GM23338 (cell line): Measurements from ENCODE around the gene CAPN14. TPM values are rescaled to one million over a fixed set of nuclear protein-coding genes. Genes with fewer than 3 reads are reported as not detected.

ENCODE experiments used
- ATAC-seq: fragments of 200-7000 bp; cut with Tn5 transposase; 3 replicates; pipeline ENCODE4 v1.9.1; 2020
- DNase-seq: peaks from one replicate; pipeline ENCODE4 v3.0.0-alpha.2; 2015; ENCODE audit warnings: low spot score
- H2AFZ ChIP-seq: fragments of 200-600 bp; sonication (generic); 2 replicates; pipeline ENCODE4 v1.8.0; 2016; ENCODE audit warnings: antibody characterized with exemption, mild to moderate bottlenecking, moderate library complexity
- H3F3A ChIP-seq: fragments of 200-600 bp; sonication (generic); replicated peaks from 2 replicates; pipeline ENCODE4 v1.8.0; 2017; ENCODE audit warnings: antibody characterized with exemption, mixed run types, low read depth
- H3K27ac ChIP-seq: fragments of 200-600 bp; sonication (generic); 2 replicates; pipeline ENCODE4 v1.6.1; 2016; ENCODE audit warnings: low read depth
- H3K27me3 ChIP-seq: fragments of 200-600 bp; sonication (generic); 2 replicates; pipeline ENCODE4 v1.8.0; 2016; ENCODE audit warnings: mild to moderate bottlenecking, mixed run types, moderate library complexity; ENCODE audit not compliant: insufficient read depth
- H3K36me3 ChIP-seq: fragments of 200-600 bp; sonication (generic); 2 replicates; pipeline ENCODE4 v1.8.0; 2016; ENCODE audit warnings: mild to moderate bottlenecking; ENCODE audit not compliant: insufficient read depth
- H3K4me1 ChIP-seq: fragments of 200-600 bp; sonication (generic); 2 replicates; pipeline ENCODE4 v1.8.0; 2016; ENCODE audit warnings: mild to moderate bottlenecking, moderate library complexity; ENCODE audit not compliant: insufficient read depth
- H3K4me2 ChIP-seq: fragments of 200-600 bp; sonication (generic); 2 replicates; pipeline ENCODE4 v1.7.1; 2017; ENCODE audit warnings: mixed run types
- H3K4me3 ChIP-seq: fragments of 200-600 bp; sonication (generic); 2 replicates; pipeline ENCODE4 v1.6.1; 2016; ENCODE audit warnings: mixed run types
- H3K79me2 ChIP-seq: fragments of 200-600 bp; sonication (generic); replicated peaks from 2 replicates; pipeline ENCODE4 v1.8.0; 2017; ENCODE audit warnings: mild to moderate bottlenecking; ENCODE audit not compliant: insufficient read depth
- H3K9me2 ChIP-seq: fragments of 200-600 bp; sonication (generic); 2 replicates; pipeline ENCODE4 v1.8.0; 2017; ENCODE audit not compliant: insufficient read depth
- H4K20me1 ChIP-seq: fragments of 200-600 bp; sonication (generic); replicated peaks from 2 replicates; pipeline ENCODE4 v1.8.0; 2017; ENCODE audit warnings: mild to moderate bottlenecking; ENCODE audit not compliant: insufficient read depth
- H3K27ac Mint-ChIP-seq: 2 replicates; pipeline ENCODE4 v1.8.0; 2020; ENCODE audit warnings: inconsistent platforms, mild to moderate bottlenecking, moderate library complexity, mixed read lengths
- H3K27me3 Mint-ChIP-seq: 3 replicates; pipeline ENCODE4 v1.8.0; 2022; ENCODE audit warnings: low read depth, mild to moderate bottlenecking, moderate library complexity, mixed read lengths, inconsistent platforms; ENCODE audit not compliant: insufficient read depth, poor library complexity
- H3K36me3 Mint-ChIP-seq: 3 replicates; pipeline ENCODE4 v1.8.0; 2021; ENCODE audit warnings: low read depth, mild to moderate bottlenecking, inconsistent platforms, moderate library complexity, mixed read lengths
- H3K4me1 Mint-ChIP-seq: 3 replicates; pipeline ENCODE4 v1.8.0; 2020; ENCODE audit warnings: mild to moderate bottlenecking, inconsistent platforms, mixed read lengths
- H3K4me3 Mint-ChIP-seq: 3 replicates; pipeline ENCODE4 v1.8.0; 2021; ENCODE audit warnings: moderate library complexity, mild to moderate bottlenecking, inconsistent platforms, mixed read lengths
- H3K9me3 Mint-ChIP-seq: 3 replicates; pipeline ENCODE4 v1.8.0; 2020; ENCODE audit warnings: moderate library complexity, mild to moderate bottlenecking, inconsistent platforms, mixed read lengths
- CREB1 ChIP-seq: fragments of 250-450 bp; sonication (Bioruptor Pico); IDR thresholded peaks from 2 replicates; pipeline ENCODE4 v1.5.0; 2020; ENCODE audit warnings: low read depth, mild to moderate bottlenecking, moderate library complexity
- EZH2phosphoT487 ChIP-seq: fragments of 200-600 bp; sonication (generic); IDR thresholded peaks from one replicate; pipeline ENCODE4 v1.8.1; 2018; ENCODE audit warnings: antibody characterized with exemption; ENCODE audit not compliant: unreplicated experiment
- NANOG ChIP-seq: IDR thresholded peaks from 2 replicates; pipeline ENCODE4 v1.6.1; 2016; ENCODE audit warnings: antibody characterized with exemption, borderline replicate concordance
- POLR2AphosphoS5 ChIP-seq: IDR thresholded peaks from 2 replicates; pipeline ENCODE4 v1.6.1; 2016; ENCODE audit warnings: antibody characterized with exemption, low read depth
- ZNF331 ChIP-seq: fragments of 250-450 bp; sonication (Bioruptor Pico); IDR thresholded peaks from 2 replicates; pipeline ENCODE4 v1.5.0; 2020; ENCODE audit warnings: low read depth, mild to moderate bottlenecking, moderate library complexity
- polyA plus RNA-seq: library from polyadenylated mRNA; unstranded; fragments of >200 nt; fragmentation: Nextera tagmentation; extraction: Ambion mirVana; gene quantifications from 2 replicates; pipeline ENCODE4 v1.2.1, GENCODE V29; 2016
- small RNA-seq: library from RNA; depleted of rRNA; stranded (forward); fragments of <200 nt; gene quantifications from one replicate; pipeline ENCODE3, GENCODE V24; 2014; ENCODE audit warnings: low replicate concordance
- total RNA-seq: library from RNA; depleted of rRNA; stranded (reverse); fragments of >200 nt; shearing (Covaris generic); gene quantifications from 2 replicates; pipeline ENCODE4 v1.2.3, GENCODE V29; 2014; rRNA removed
- TF ChIP-seq, protein P1 (sequence below): IDR thresholded peaks from 2 replicates; pipeline ENCODE4 v1.6.1; 2016; ENCODE audit warnings: antibody characterized with exemption

The CAPN14 gene
- total and polyA plus RNA-seq, 2 experiments from 2014 or later = 0.15 TPM; not detected in 1

GRCh38 chr2:31125918-31126695, 91.2 kb downstream of the CAPN14 start (continued):
- TF ChIP-seq, protein P1, sequence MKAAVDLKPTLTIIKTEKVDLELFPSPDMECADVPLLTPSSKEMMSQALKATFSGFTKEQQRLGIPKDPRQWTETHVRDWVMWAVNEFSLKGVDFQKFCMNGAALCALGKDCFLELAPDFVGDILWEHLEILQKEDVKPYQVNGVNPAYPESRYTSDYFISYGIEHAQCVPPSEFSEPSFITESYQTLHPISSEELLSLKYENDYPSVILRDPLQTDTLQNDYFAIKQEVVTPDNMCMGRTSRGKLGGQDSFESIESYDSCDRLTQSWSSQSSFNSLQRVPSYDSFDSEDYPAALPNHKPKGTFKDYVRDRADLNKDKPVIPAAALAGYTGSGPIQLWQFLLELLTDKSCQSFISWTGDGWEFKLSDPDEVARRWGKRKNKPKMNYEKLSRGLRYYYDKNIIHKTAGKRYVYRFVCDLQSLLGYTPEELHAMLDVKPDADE = no peak
- TF ChIP-seq CREB1 (CRISPR knock-in tag) (no peak), NANOG (no peak), POLR2AphosphoS5 (no peak), EZH2phosphoT487 (no peak)

- no peak overlapping the region for H3K4me3 ChIP-seq
- no peak for DNase-seq
- no peak overlapping the region for H2AFZ ChIP-seq
- no peaks in the 10 kb centered on the region for H3K36me3 ChIP-seq
- no peaks in the 10 kb centered on the region for H3K27me3 ChIP-seq
- H3K4me2 ChIP-seq = no peak overlapping the region
- no peak overlapping the region for H3K27ac ChIP-seq
- H3K9me3 Mint-ChIP-seq = no peaks in the 10 kb centered on the region
- H3F3A ChIP-seq = no peaks in the 10 kb centered on the region
- no peak for TF ChIP-seq ZNF331
- H3K9me2 ChIP-seq = no peaks in the 10 kb centered on the region
- H4K20me1 ChIP-seq = no peaks in the 10 kb centered on the region; the same call in 1 of the 2 replicates
- H3K4me1 ChIP-seq = peaks cover 9% of the 10 kb centered on the region
- H3K79me2 ChIP-seq = no peaks in the 10 kb centered on the region
- no peak overlapping the region; the same call in 1 of the 2 replicates for H3K27ac Mint-ChIP-seq
- peaks cover 18% of the 10 kb centered on the region for H3K4me1 Mint-ChIP-seq
- H3K4me3 Mint-ChIP-seq = no peak overlapping the region
- ATAC-seq = no peak
- H3K36me3 Mint-ChIP-seq = no peaks in the 10 kb centered on the region
- no peaks in the 10 kb centered on the region for H3K27me3 Mint-ChIP-seq
Measured at GRCh38 chr2:31124904-31125303, 92.4 kb downstream of the CAPN14 start.

Small RNAs within 50 kb of the gene (small RNA-seq; reads per million reads assigned to genes)
- not detected for gene RNA5SP90

Other genes starting within 250 kb of the CAPN14 start
- 7.7 and 10.4 TPM in 2 replicates for gene GALNT14, start 79.1 kb downstream of the CAPN14 start, total RNA-seq
- 5.4 and 5.6 TPM in 2 replicates for gene GALNT14, start 79.1 kb downstream of the CAPN14 start, polyA plus RNA-seq
- gene EHD3, start 16.6 kb upstream of the CAPN14 start, total RNA-seq = 11.9 and 12.6 TPM in 2 replicates
- 2.8 and 3.3 TPM in 2 replicates for gene EHD3, start 16.6 kb upstream of the CAPN14 start, polyA plus RNA-seq
- 0.58 and 0.87 TPM in 2 replicates for gene XDH, start 197.2 kb upstream of the CAPN14 start, total RNA-seq
- gene XDH, start 197.2 kb upstream of the CAPN14 start, polyA plus RNA-seq = 0.55 and 0.71 TPM in 2 replicates